NT2/D1 (cell line): ENCODE measurements around the gene TRIM71.
"Not testable (repeated sequence)": the region's sequence is repeated elsewhere in the genome, so short reads cannot be mapped to it uniquely, and the experiment has no call there.

Experiments
- YY1 ChIP-seq: IDR thresholded peaks from 2 replicates; pipeline ENCODE4 v1.6.1; 2011; ENCODE audit not compliant: insufficient read length, insufficient read depth
- ZNF274 ChIP-seq: IDR thresholded peaks from 2 replicates; pipeline ENCODE4 v1.6.1; 2011; ENCODE audit warnings: mild to moderate bottlenecking, low read depth, low read length

DNA sequence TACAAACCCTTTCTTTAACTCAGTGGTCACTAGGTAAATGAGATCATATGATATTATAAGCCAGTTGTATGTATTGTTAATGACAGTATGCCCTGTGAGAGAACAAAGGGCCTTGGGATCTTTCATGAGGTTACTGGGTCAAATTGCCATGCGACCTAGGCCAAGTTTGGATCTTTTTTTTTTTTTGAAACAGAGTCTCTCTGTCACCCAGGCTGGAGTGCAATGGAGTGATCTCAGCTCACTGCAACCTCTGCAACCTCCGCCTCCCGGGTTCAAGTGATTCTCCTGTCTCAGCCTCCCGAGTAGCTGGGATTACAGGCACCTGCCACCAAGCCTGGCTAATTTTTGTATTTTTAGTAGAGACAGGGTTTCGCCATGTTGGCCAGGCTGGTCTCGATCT, 27.7 kb downstream of the TRIM71 start:
- TF ChIP-seq ZNF274, YY1: not testable (repeated sequence)
